RWPE2 (cell line): ENCODE results near the gene ZNF275.
"Not testable (repeated sequence)": the region's sequence is repeated elsewhere in the genome, so short reads cannot be mapped to it uniquely, and the experiment has no call there.

ENCODE experiments used
- ATAC-seq: fragments of 200-7000 bp; cut with Tn5 transposase; 3 replicates; pipeline ENCODE4 v1.9.1; 2021; ENCODE audit warnings: low read depth
- DNase-seq: peaks from one replicate; pipeline ENCODE4 v3.0.0-alpha.2; 2020; ENCODE audit warnings: low spot score
- H3K27ac ChIP-seq: fragments of 450-650 bp; 2 replicates; pipeline ENCODE4 v1.5.1; 2017; ENCODE audit warnings: mild to moderate bottlenecking; ENCODE audit not compliant: poor library complexity, severe bottlenecking
- H3K27me3 ChIP-seq: fragments of 250-450 bp; sonication (Bioruptor Pico); 2 replicates; pipeline ENCODE4 v1.5.1; 2021; ENCODE audit warnings: mild to moderate bottlenecking, moderate library complexity; ENCODE audit not compliant: insufficient read depth, poor library complexity, severe bottlenecking
- H3K36me3 ChIP-seq: fragments of 250-450 bp; sonication (Bioruptor Pico); 2 replicates; pipeline ENCODE4 v1.5.1; 2020; ENCODE audit warnings: low read depth, mild to moderate bottlenecking, moderate library complexity
- H3K4me1 ChIP-seq: fragments of 250-450 bp; sonication (Bioruptor Pico); 2 replicates; pipeline ENCODE4 v1.5.1; 2021; ENCODE audit warnings: mild to moderate bottlenecking, moderate library complexity; ENCODE audit not compliant: insufficient read depth, poor library complexity, severe bottlenecking
- H3K4me3 ChIP-seq: fragments of 250-450 bp; sonication (Bioruptor Pico); 2 replicates; pipeline ENCODE4 v1.5.1; 2021; ENCODE audit warnings: mild to moderate bottlenecking, moderate library complexity; ENCODE audit not compliant: severe bottlenecking
- H3K9me3 ChIP-seq: fragments of 250-450 bp; sonication (Bioruptor Pico); 2 replicates; pipeline ENCODE4 v1.5.1; 2021; ENCODE audit warnings: mild to moderate bottlenecking, moderate library complexity; ENCODE audit not compliant: severe bottlenecking
- CTCF ChIP-seq: fragments of 450-650 bp; IDR thresholded peaks from one replicate; pipeline ENCODE4 v1.5.1; 2017; ENCODE audit warnings: mild to moderate bottlenecking, moderate library complexity; ENCODE audit not compliant: poor library complexity, severe bottlenecking

Gene ZNF275

DNA sequence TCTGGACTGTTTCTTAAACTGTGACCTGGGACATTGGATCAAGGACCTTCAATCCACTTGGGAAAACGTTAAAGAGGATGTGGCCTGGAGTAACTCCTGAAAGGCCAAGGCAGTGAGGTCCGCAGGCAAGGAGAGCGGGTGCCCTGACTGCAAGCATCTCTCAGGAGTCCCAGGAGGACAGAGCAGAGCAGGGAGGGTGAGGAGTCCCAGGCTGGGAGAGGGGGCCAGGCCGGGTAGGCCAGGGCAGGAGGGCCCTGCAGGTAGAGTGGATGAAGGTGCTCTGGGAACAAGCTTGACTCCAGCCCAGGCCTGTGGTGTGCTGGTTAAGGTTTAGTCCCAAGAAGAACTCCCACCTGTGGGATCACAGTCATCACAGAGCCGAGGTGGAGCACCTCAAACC lies 53.4 kb downstream of the ZNF275 start:
- no peaks in the 10 kb centered on the region for H3K36me3 ChIP-seq
- no peak for DNase-seq
- no peak overlapping the region for H3K27ac ChIP-seq
- H3K27me3 ChIP-seq = no peaks in the 10 kb centered on the region
- H3K4me3 ChIP-seq = no peak overlapping the region
- H3K4me1 ChIP-seq = no peaks in the 10 kb centered on the region
- no peaks in the 10 kb centered on the region for H3K9me3 ChIP-seq
- no peak for ATAC-seq
- no peak for TF ChIP-seq CTCF

- H3K4me1 ChIP-seq = no peaks in the 10 kb centered on the region
- TF ChIP-seq CTCF = no peak
- no peaks in the 10 kb centered on the region for H3K9me3 ChIP-seq
- no peaks in the 10 kb centered on the region for H3K36me3 ChIP-seq
- DNase-seq (no peak), ATAC-seq (peak; percentile 25; the same call in 1 of the 3 replicates)
- H3K4me3 ChIP-seq = no peak overlapping the region
- no peaks in the 10 kb centered on the region for H3K27me3 ChIP-seq
- H3K27ac ChIP-seq = no peak overlapping the region
Observed at GRCh38 chrX:153387987-153388721, 54.2 kb downstream of the ZNF275 start.

- Histone ChIP-seq H3K36me3 (no peaks in the 10 kb centered on the region), H3K27ac (no peak overlapping the region), H3K4me1 (no peaks in the 10 kb centered on the region), H3K27me3 (no peaks in the 10 kb centered on the region), H3K9me3 (no peaks in the 10 kb centered on the region), H3K4me3 (no peak overlapping the region)
- no peak for TF ChIP-seq CTCF
- ATAC-seq (no peak), DNase-seq (no peak)
Observed at GRCh38 chrX:153388722-153389459, 54.9 kb downstream of the ZNF275 start.

- not testable (repeated sequence) for H3K4me3 ChIP-seq, H3K36me3 ChIP-seq, DNase-seq, H3K27me3 ChIP-seq, H3K9me3 ChIP-seq, H3K4me1 ChIP-seq, H3K27ac ChIP-seq, ATAC-seq
Observed at GRCh38 chrX:153389460-153389768, 55.5 kb downstream of the ZNF275 start.

DNA sequence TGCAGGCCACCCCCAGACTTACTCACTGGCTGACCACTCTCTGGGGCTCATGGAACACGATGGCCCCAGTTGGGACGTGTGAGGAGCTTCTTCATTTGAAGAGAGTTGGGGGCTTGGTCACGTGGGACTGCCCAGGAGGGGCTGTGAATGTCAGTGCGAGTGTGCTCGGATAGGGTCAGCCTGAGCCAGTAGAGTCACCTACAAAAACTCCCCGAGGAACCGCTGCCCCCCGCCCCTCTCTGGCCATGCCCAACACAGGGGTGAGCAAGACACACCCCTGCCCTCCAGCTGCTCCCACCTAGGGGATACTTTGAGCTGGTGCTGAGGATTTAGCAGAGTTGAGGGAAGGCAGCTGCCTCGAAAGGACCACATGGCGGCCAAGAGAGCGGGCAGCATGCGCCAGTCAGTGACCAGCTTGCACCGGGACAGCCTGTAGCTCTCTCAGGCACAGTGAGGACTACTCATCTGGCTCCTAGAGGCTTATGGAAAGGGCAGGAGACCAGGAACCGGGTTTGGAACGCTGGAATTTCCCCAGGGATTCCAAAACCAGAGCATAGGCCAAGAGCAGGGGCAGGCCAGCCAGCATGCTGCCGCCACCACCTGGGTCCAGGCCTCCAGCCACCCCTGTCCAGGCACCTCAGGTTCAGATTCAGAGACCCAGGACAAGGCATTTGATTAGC lies 58.8 kb downstream of the ZNF275 start:
- Histone ChIP-seq H3K27ac (no peak overlapping the region), H3K4me3 (no peak overlapping the region), H3K27me3 (no peaks in the 10 kb centered on the region), H3K9me3 (no peaks in the 10 kb centered on the region), H3K36me3 (no peaks in the 10 kb centered on the region), H3K4me1 (no peaks in the 10 kb centered on the region)
- DNase-seq (no peak), ATAC-seq (no peak)
- TF ChIP-seq CTCF = no peak
